ENCODE measurements around the gene NR4A1.

DNA sequence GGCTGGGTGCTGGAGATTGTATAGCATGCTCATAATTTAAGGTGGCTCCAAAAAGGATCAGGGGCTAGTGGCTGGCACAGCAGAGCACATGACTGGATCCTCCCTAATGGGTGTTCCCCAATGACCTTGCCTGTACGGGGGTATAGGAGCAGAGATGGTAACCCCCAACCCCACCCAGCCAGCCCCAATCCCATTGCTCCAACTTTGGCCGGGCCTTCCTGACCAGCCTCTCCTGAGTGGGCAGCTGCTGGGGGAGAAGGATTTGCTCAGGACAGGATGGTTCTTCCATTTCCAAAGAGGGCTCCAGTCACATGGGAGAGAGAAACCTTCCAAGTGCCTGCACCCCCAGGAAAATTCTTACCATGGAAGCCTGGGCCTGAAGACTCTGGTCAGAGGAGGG is 15.3 kb upstream of the NR4A1 start:
- TF ChIP-seq POLR2A (IDR thresholded peaks at IDR 0.05) (no peak), POLR2AphosphoS5 (IDR thresholded peaks at IDR 0.05) (no peak)
- TF ChIP-seq, protein P1, sequence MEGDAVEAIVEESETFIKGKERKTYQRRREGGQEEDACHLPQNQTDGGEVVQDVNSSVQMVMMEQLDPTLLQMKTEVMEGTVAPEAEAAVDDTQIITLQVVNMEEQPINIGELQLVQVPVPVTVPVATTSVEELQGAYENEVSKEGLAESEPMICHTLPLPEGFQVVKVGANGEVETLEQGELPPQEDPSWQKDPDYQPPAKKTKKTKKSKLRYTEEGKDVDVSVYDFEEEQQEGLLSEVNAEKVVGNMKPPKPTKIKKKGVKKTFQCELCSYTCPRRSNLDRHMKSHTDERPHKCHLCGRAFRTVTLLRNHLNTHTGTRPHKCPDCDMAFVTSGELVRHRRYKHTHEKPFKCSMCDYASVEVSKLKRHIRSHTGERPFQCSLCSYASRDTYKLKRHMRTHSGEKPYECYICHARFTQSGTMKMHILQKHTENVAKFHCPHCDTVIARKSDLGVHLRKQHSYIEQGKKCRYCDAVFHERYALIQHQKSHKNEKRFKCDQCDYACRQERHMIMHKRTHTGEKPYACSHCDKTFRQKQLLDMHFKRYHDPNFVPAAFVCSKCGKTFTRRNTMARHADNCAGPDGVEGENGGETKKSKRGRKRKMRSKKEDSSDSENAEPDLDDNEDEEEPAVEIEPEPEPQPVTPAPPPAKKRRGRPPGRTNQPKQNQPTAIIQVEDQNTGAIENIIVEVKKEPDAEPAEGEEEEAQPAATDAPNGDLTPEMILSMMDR (IDR thresholded peaks at IDR 0.05) = no peak
